ENCODE data around the gene UBE2D2.

- TF ChIP-seq, protein P1, sequence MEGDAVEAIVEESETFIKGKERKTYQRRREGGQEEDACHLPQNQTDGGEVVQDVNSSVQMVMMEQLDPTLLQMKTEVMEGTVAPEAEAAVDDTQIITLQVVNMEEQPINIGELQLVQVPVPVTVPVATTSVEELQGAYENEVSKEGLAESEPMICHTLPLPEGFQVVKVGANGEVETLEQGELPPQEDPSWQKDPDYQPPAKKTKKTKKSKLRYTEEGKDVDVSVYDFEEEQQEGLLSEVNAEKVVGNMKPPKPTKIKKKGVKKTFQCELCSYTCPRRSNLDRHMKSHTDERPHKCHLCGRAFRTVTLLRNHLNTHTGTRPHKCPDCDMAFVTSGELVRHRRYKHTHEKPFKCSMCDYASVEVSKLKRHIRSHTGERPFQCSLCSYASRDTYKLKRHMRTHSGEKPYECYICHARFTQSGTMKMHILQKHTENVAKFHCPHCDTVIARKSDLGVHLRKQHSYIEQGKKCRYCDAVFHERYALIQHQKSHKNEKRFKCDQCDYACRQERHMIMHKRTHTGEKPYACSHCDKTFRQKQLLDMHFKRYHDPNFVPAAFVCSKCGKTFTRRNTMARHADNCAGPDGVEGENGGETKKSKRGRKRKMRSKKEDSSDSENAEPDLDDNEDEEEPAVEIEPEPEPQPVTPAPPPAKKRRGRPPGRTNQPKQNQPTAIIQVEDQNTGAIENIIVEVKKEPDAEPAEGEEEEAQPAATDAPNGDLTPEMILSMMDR (IDR thresholded peaks at IDR 0.05): no peak
- no peak for TF ChIP-seq EP300 (IDR thresholded peaks at IDR 0.05)
Observed at GRCh38 chr5:139531772-139532169, 29.4 kb upstream of the UBE2D2 start.
